Trophoblast cell (in vitro differentiated cells and primary cell): ENCODE measurements around the gene SNX18.

Experiments used
- DNase-seq, 2 donors: peaks; one replicate each; pipeline ENCODE4 v3.0.0-alpha.2; 2016
- H2AFZ ChIP-seq: 2 replicates; pipeline ENCODE4 v1.6.1; 2013; ENCODE audit warnings: low read length, moderate library complexity, mild to moderate bottlenecking; ENCODE audit not compliant: insufficient read depth, poor library complexity
- H2AK5ac ChIP-seq: 2 replicates; pipeline ENCODE4 v1.6.1; 2013; ENCODE audit warnings: mild to moderate bottlenecking, low read length
- H2BK120ac ChIP-seq: 2 replicates; pipeline ENCODE4 v1.6.1; 2013; ENCODE audit warnings: low read length, mild to moderate bottlenecking, moderate library complexity; ENCODE audit not compliant: insufficient read depth, poor library complexity
- H2BK12ac ChIP-seq: 2 replicates; pipeline ENCODE4 v1.6.1; 2013; ENCODE audit warnings: mild to moderate bottlenecking, low read length, moderate library complexity
- H2BK5ac ChIP-seq: 2 replicates; pipeline ENCODE4 v1.6.1; 2013; ENCODE audit warnings: low read length, low read depth, moderate library complexity, mild to moderate bottlenecking; ENCODE audit not compliant: poor library complexity
- H3K14ac ChIP-seq: 2 replicates; pipeline ENCODE4 v1.6.1; 2013; ENCODE audit warnings: mild to moderate bottlenecking, low read length
- H3K18ac ChIP-seq: 2 replicates; pipeline ENCODE4 v1.6.1; 2013; ENCODE audit warnings: mild to moderate bottlenecking, low read length
- H3K23ac ChIP-seq: 2 replicates; pipeline ENCODE4 v1.6.1; 2013; ENCODE audit warnings: low read length
- H3K27ac ChIP-seq: 2 replicates; pipeline ENCODE4 v1.5.1; 2013; ENCODE audit warnings: low read depth, mild to moderate bottlenecking, inconsistent platforms, low read length, moderate library complexity
- H3K27me3 ChIP-seq: 2 replicates; pipeline ENCODE4 v1.6.1; 2013; ENCODE audit warnings: inconsistent platforms, mild to moderate bottlenecking, low read length, moderate library complexity; ENCODE audit not compliant: insufficient read depth
- H3K36me3 ChIP-seq, 2 experiments: 1 replicate in 1 of 2; 2 replicates in 1 of 2; pipeline ENCODE4 v1.6.1; 2013; ENCODE audit warnings: low read length in 2 of 2, mild to moderate bottlenecking in 2 of 2, moderate library complexity in 1 of 2; ENCODE audit not compliant: insufficient read depth in 2 of 2, control insufficient read depth in 1 of 2
- H3K4ac ChIP-seq: 2 replicates; pipeline ENCODE4 v1.6.1; 2013; ENCODE audit warnings: low read depth, mild to moderate bottlenecking, low read length, moderate library complexity
- H3K4me1 ChIP-seq, 2 experiments: 1 replicate in 1 of 2; 2 replicates in 1 of 2; pipeline ENCODE4 v1.6.1; 2013; ENCODE audit warnings: low read length in 2 of 2, mild to moderate bottlenecking in 2 of 2, moderate library complexity in 1 of 2; ENCODE audit not compliant: insufficient read depth in 2 of 2, control insufficient read depth in 1 of 2
- H3K4me2 ChIP-seq: 2 replicates; pipeline ENCODE4 v1.6.1; 2013; ENCODE audit warnings: inconsistent platforms, mild to moderate bottlenecking, low read length, moderate library complexity
- H3K4me3 ChIP-seq: 2 replicates; pipeline ENCODE4 v1.5.1; 2013; ENCODE audit warnings: mild to moderate bottlenecking, low read depth, low read length, inconsistent platforms
- H3K79me1 ChIP-seq: one replicate; pipeline ENCODE4 v1.6.1; 2013; ENCODE audit warnings: low read length
- H3K79me2 ChIP-seq: 2 replicates; pipeline ENCODE4 v1.6.1; 2013; ENCODE audit warnings: low read length, mild to moderate bottlenecking; ENCODE audit not compliant: control insufficient read depth, insufficient read depth, poor library complexity
- H3K9ac ChIP-seq: 2 replicates; pipeline ENCODE4 v1.6.1; 2013; ENCODE audit warnings: mild to moderate bottlenecking, low read length
- H3K9me3 ChIP-seq: 2 replicates; pipeline ENCODE4 v1.6.1; 2013; ENCODE audit warnings: low read depth, mild to moderate bottlenecking, control low read depth, inconsistent platforms, low read length; ENCODE audit not compliant: insufficient read depth
- H4K12ac ChIP-seq: 2 replicates; pipeline ENCODE4 v1.6.1; 2013; ENCODE audit warnings: low read depth, mild to moderate bottlenecking, low read length, moderate library complexity
- H4K8ac ChIP-seq: 2 replicates; pipeline ENCODE4 v1.6.1; 2013; ENCODE audit warnings: low read depth, mild to moderate bottlenecking, low read length, moderate library complexity
- H4K91ac ChIP-seq: one replicate; pipeline ENCODE4 v1.6.1; 2013; ENCODE audit warnings: low read depth, mild to moderate bottlenecking, low read length, moderate library complexity
- WGBS: extraction: QIAGEN DNeasy Blood & Tissue Kit; methylation state at CpG from one replicate; pipeline ENCODE4 v1.1.7; 2013; ENCODE audit warnings: missing lambda C conversion rate; ENCODE audit not compliant: insufficient read length, insufficient coverage; ENCODE audit errors: extremely low coverage; 5-methylcytosine and 5-hydroxymethylcytosine counted together

SNX18 gene

DNA sequence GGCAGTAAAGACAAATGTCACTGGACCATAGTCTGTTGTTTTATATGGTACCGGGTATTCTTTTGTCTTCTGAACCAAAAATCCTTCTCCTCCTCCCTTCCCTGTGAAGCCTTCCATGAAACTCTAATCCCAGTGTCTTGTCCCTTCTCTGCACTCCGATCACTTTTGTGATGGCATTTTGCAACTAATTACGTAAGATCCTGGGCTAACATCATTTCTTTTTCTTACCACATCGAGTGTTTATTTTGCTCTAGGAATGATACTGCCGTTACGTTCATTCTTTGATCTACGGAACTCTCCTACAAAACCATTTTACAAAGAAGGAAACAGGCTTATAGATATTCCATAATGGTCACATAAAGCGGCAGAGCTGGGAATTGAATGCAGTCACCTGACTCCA lies 33.7 kb downstream of the SNX18 start:
- H3K9ac ChIP-seq = no peak overlapping the region
- no CpG with 5 or more reads among the region's 8 CpGs for WGBS
- H2BK12ac ChIP-seq = no peak overlapping the region
- H2AK5ac ChIP-seq = no peak overlapping the region
- H3K36me3 ChIP-seq = peaks cover 0 to 3% of the 10 kb centered on the region in 2 experiments
- no peak overlapping the region for H4K12ac ChIP-seq
- H2AFZ ChIP-seq = no peak overlapping the region
- H3K27me3 ChIP-seq = no peaks in the 10 kb centered on the region
- no peak overlapping the region for H2BK120ac ChIP-seq
- peak in 1 of 2 donors; percentile 53 for DNase-seq
- no peaks in the 10 kb centered on the region for H3K79me1 ChIP-seq
- no peak overlapping the region for H3K4me2 ChIP-seq
- H3K18ac ChIP-seq = no peak overlapping the region
- H3K4me3 ChIP-seq = no peak overlapping the region
- no peak overlapping the region for H4K8ac ChIP-seq
- H2BK5ac ChIP-seq = no peak overlapping the region
- H3K4ac ChIP-seq = no peak overlapping the region
- no peak overlapping the region for H3K23ac ChIP-seq
- no peak overlapping the region for H3K14ac ChIP-seq
- H3K4me1 ChIP-seq = peaks cover 0 to 2% of the 10 kb centered on the region in 2 experiments
- no peaks in the 10 kb centered on the region for H3K79me2 ChIP-seq
- H4K91ac ChIP-seq = no peak overlapping the region
- H3K9me3 ChIP-seq = no peaks in the 10 kb centered on the region
- no peak overlapping the region for H3K27ac ChIP-seq

DNA sequence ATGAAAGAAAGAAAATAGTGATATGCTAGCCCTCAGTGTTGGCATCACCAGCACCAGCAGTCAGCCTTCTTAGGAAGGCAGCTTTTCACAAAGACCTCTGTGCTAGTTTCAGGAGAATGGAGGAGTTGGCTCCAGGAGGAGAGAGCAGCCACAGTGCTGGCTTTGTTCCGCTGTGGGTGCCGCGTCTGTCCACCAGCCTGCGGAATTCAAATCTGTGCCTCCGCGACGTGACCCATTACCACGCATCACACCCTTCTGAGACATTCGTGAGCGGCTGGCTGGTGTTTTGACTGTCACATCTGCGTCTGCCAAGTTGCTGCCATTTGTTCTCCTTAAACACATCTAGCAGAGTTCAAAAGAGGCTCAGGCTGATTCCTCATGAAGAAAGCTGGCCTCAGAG lies 34.4 kb downstream of the SNX18 start:
- no peak overlapping the region for H3K14ac ChIP-seq
- H3K23ac ChIP-seq = no peak overlapping the region
- no peak overlapping the region for H4K8ac ChIP-seq
- H3K4me1 ChIP-seq = peaks cover 0 to 2% of the 10 kb centered on the region in 2 experiments
- no peak overlapping the region for H2AK5ac ChIP-seq
- H3K36me3 ChIP-seq = peaks cover 0 to 3% of the 10 kb centered on the region in 2 experiments
- no peak for DNase-seq
- no peaks in the 10 kb centered on the region for H3K9me3 ChIP-seq
- H2AFZ ChIP-seq = no peak overlapping the region
- no peak overlapping the region for H3K4me2 ChIP-seq
- H3K79me2 ChIP-seq = no peaks in the 10 kb centered on the region
- H3K9ac ChIP-seq = no peak overlapping the region
- no peak overlapping the region for H3K4me3 ChIP-seq
- H3K79me1 ChIP-seq = no peaks in the 10 kb centered on the region
- H3K18ac ChIP-seq = no peak overlapping the region
- no peak overlapping the region for H2BK12ac ChIP-seq
- H4K91ac ChIP-seq = no peak overlapping the region
- H4K12ac ChIP-seq = no peak overlapping the region
- WGBS = no CpG with 5 or more reads among the region's 11 CpGs
- no peak overlapping the region for H2BK5ac ChIP-seq
- H2BK120ac ChIP-seq = no peak overlapping the region
- no peak overlapping the region for H3K4ac ChIP-seq
- H3K27ac ChIP-seq = no peak overlapping the region
- H3K27me3 ChIP-seq = no peaks in the 10 kb centered on the region

DNA sequence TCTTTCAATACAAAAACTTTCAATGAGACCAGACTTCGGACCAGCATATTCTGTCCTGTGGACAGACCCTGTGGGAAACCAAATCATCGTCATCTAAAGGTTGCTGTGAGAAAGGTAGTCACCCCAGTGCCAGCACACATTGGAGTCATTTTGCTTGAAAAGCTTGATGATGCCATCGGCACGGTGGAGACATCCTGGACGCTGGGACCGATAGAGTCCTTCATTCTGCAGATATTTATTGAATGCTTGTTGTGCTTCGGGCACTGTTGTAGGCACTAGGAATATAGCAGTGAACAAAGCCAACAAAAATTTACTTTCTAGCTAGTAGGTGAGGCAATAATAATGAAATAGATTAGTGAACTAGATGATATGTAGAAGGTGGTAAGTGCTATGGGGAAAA lies 34.9 kb downstream of the SNX18 start:
- no CpG with 5 or more reads among the region's 7 CpGs for WGBS
- Histone ChIP-seq H3K14ac (no peak overlapping the region), H4K8ac (no peak overlapping the region), H3K9ac (no peak overlapping the region), H3K4me3 (no peak overlapping the region), H3K27ac (no peak overlapping the region), H3K79me2 (no peaks in the 10 kb centered on the region), H3K4ac (no peak overlapping the region), H3K79me1 (no peaks in the 10 kb centered on the region), H3K4me2 (no peak overlapping the region), H4K12ac (no peak overlapping the region), H3K4me1 (peaks cover 0 to 2% of the 10 kb centered on the region in 2 experiments), H3K36me3 (peaks cover 0 to 3% of the 10 kb centered on the region in 2 experiments), H3K23ac (no peak overlapping the region), H2BK5ac (no peak overlapping the region), H2BK12ac (no peak overlapping the region), H4K91ac (no peak overlapping the region), H2AK5ac (no peak overlapping the region), H2AFZ (no peak overlapping the region), H3K18ac (no peak overlapping the region), H3K9me3 (no peaks in the 10 kb centered on the region), H2BK120ac (no peak overlapping the region), H3K27me3 (no peaks in the 10 kb centered on the region)
- DNase-seq = peak; percentile 72 to 81

DNA sequence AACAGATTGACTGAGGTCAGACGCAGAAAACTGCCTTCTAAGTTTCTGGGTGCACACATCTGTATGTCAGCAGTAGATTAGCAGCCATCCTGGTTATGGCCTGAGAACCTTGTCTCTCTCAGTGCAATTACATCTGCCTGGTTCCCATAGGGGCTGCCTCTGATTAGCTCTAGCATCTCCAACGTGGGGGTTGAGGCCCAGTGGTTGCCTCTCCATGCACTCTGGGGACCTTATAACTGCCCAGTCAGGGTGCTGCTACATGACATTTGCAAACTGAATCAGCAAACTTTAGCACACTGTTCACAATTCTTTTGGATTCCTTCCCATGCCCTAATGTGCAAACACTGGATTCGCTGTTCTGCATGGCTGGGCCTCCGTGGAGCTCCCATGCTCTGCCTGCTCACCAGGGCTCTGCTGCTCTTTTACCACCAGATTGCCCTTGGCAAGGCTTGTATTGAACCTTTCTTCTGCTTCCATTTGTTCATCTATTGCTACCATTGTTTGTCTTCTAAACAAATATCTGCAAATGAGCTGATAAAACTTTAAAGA lies 36.2 kb downstream of the SNX18 start:
- Histone ChIP-seq H3K18ac (no peak overlapping the region), H2BK12ac (no peak overlapping the region), H3K23ac (no peak overlapping the region), H3K27me3 (no peaks in the 10 kb centered on the region), H3K9ac (no peak overlapping the region), H4K8ac (no peak overlapping the region), H4K12ac (no peak overlapping the region), H3K79me2 (no peaks in the 10 kb centered on the region), H3K4me2 (no peak overlapping the region), H3K79me1 (no peaks in the 10 kb centered on the region), H3K14ac (no peak overlapping the region), H2AK5ac (no peak overlapping the region), H2AFZ (no peak overlapping the region), H2BK5ac (no peak overlapping the region), H2BK120ac (no peak overlapping the region), H3K4ac (no peak overlapping the region), H3K27ac (no peak overlapping the region), H3K4me1 (no peaks in the 10 kb centered on the region), H3K36me3 (no peaks in the 10 kb centered on the region), H4K91ac (no peak overlapping the region), H3K4me3 (no peak overlapping the region), H3K9me3 (no peaks in the 10 kb centered on the region)
- no CpG with 5 or more reads among the region's 4 CpGs for WGBS
- DNase-seq = no peak
